WTC11 (cell line): Measurements from ENCODE around the gene ELOVL6. TPM values are rescaled to one million over a fixed set of nuclear protein-coding genes. Genes with fewer than 3 reads are reported as not detected.

Experiments used
- ATAC-seq: fragments of 200-7000 bp; cut with Tn5 transposase; 2 replicates; pipeline ENCODE4 v1.10.0; 2021; ENCODE audit warnings: mild to moderate bottlenecking, moderate library complexity
- CTCF ChIA-PET: fragments of 300-600 bp; sonication (Branson Sonifier 250); formaldehyde crosslinking; loops from one replicate; lab custom pipeline; 2021; ENCODE audit warnings: antibody characterized with exemption; lab: Charles Lee
- POLR2A ChIA-PET: fragments of 350-600 bp; sonication (Branson Sonifier 250); formaldehyde crosslinking; loops from one replicate; lab custom pipeline; 2021; ENCODE audit warnings: antibody characterized with exemption; lab: Charles Lee
- DNase-seq: peaks from one replicate; pipeline ENCODE4 v3.0.0; 2021; ENCODE audit warnings: low spot score
- H3K27ac Mint-ChIP-seq: 2 replicates; pipeline ENCODE4 v1.8.0; 2021; ENCODE audit warnings: mixed read lengths
- H3K27me3 Mint-ChIP-seq: 2 replicates; pipeline ENCODE4 v1.8.0; 2021; ENCODE audit warnings: low read depth, mild to moderate bottlenecking, moderate library complexity, mixed read lengths
- H3K36me3 Mint-ChIP-seq: 2 replicates; pipeline ENCODE4 v1.8.0; 2021; ENCODE audit warnings: mixed read lengths
- H3K4me1 Mint-ChIP-seq: 2 replicates; pipeline ENCODE4 v1.8.0; 2022; ENCODE audit warnings: mixed read lengths
- H3K4me3 Mint-ChIP-seq: 2 replicates; pipeline ENCODE4 v1.8.0; 2021; ENCODE audit warnings: mild to moderate bottlenecking, moderate library complexity, mixed read lengths
- H3K9me3 Mint-ChIP-seq: 2 replicates; pipeline ENCODE4 v1.8.0; 2021; ENCODE audit warnings: mixed read lengths
- FOXK1 ChIP-seq: sonication (generic); formaldehyde crosslinking; IDR thresholded peaks from 2 replicates; pipeline ENCODE4 v1.8.0; 2022; ENCODE audit warnings: mild to moderate bottlenecking, moderate library complexity, missing genetic modification reagents
- GABPB1 ChIP-seq: sonication (generic); formaldehyde crosslinking; IDR thresholded peaks from 2 replicates; pipeline ENCODE4 v1.8.1; 2023; ENCODE audit warnings: mild to moderate bottlenecking, missing genetic modification reagents
- JAZF1 ChIP-seq: fragments of 250-450 bp; sonication (Bioruptor Pico); IDR thresholded peaks from 2 replicates; pipeline ENCODE4 v1.9.0; 2021; ENCODE audit warnings: moderate library complexity, mild to moderate bottlenecking, inconsistent platforms
- NFATC4 ChIP-seq: fragments of 250-450 bp; sonication (Bioruptor Pico); IDR thresholded peaks from 2 replicates; pipeline ENCODE4 v1.9.0; 2021; ENCODE audit warnings: mild to moderate bottlenecking
- NFYB ChIP-seq: sonication (generic); formaldehyde crosslinking; conservative IDR thresholded peaks from 2 replicates; pipeline ENCODE4 v1.8.0; 2022; ENCODE audit warnings: low read depth, missing genetic modification reagents
- OVOL2 ChIP-seq: fragments of 250-450 bp; sonication (Bioruptor Pico); IDR thresholded peaks from 2 replicates; pipeline ENCODE4 v1.9.0; 2021; ENCODE audit warnings: mild to moderate bottlenecking, borderline replicate concordance
- SP1 ChIP-seq: sonication (generic); formaldehyde crosslinking; conservative IDR thresholded peaks from 2 replicates; pipeline ENCODE4 v1.8.1; 2022; ENCODE audit warnings: missing genetic modification reagents
- ZNF232 ChIP-seq: sonication (generic); formaldehyde crosslinking; IDR thresholded peaks from 2 replicates; pipeline ENCODE4 v1.8.0; 2022; ENCODE audit warnings: mild to moderate bottlenecking, missing genetic modification reagents
- total RNA-seq: library from RNA; stranded (reverse); gene quantifications from 3 replicates; pipeline ENCODE4 v1.2.3, GENCODE V29; 2021
- TF ChIP-seq, protein P1 (sequence below): sonication (generic); formaldehyde crosslinking; conservative IDR thresholded peaks from 2 replicates; pipeline ENCODE4 v1.8.1; 2023; ENCODE audit warnings: mild to moderate bottlenecking, low read depth, missing genetic modification reagents, moderate library complexity
- TF ChIP-seq, protein P2 (sequence below): sonication (generic); formaldehyde crosslinking; IDR thresholded peaks from 2 replicates; pipeline ENCODE4 v1.8.1; 2023; ENCODE audit warnings: mild to moderate bottlenecking, missing genetic modification reagents, moderate library complexity
- TF ChIP-seq, protein P3 (sequence below): sonication (generic); formaldehyde crosslinking; IDR thresholded peaks from 2 replicates; pipeline ENCODE4 v1.8.1; 2022; ENCODE audit warnings: missing genetic modification reagents, borderline replicate concordance
- TF ChIP-seq, protein P4 (sequence below): sonication (generic); formaldehyde crosslinking; IDR thresholded peaks from 2 replicates; pipeline ENCODE4 v1.8.1; 2022; ENCODE audit warnings: low read depth, mild to moderate bottlenecking, moderate library complexity, missing genetic modification reagents, borderline replicate concordance
- TF ChIP-seq, protein P5 (sequence below): sonication (generic); formaldehyde crosslinking; IDR thresholded peaks from 2 replicates; pipeline ENCODE4 v1.8.1; 2022; ENCODE audit warnings: mild to moderate bottlenecking, moderate library complexity, missing genetic modification reagents
- TF ChIP-seq, protein P6 (sequence below): fragments of 200-600 bp; IDR thresholded peaks from 2 replicates; pipeline ENCODE4 v1.8.0; 2022; ENCODE audit warnings: antibody characterized with exemption
- TF ChIP-seq, protein P7 (sequence below): fragments of 250-450 bp; sonication (Bioruptor Pico); IDR thresholded peaks from 2 replicates; pipeline ENCODE4 v1.9.0; 2021; ENCODE audit warnings: moderate library complexity, mild to moderate bottlenecking, inconsistent platforms, borderline replicate concordance
- TF ChIP-seq, protein P8 (sequence below): sonication (generic); formaldehyde crosslinking; IDR thresholded peaks from 2 replicates; pipeline ENCODE4 v1.8.0; 2022; ENCODE audit warnings: mild to moderate bottlenecking, missing genetic modification reagents

Gene ELOVL6
- total RNA-seq, 1 experiment from 2014 or later = 87.4 TPM

DNA sequence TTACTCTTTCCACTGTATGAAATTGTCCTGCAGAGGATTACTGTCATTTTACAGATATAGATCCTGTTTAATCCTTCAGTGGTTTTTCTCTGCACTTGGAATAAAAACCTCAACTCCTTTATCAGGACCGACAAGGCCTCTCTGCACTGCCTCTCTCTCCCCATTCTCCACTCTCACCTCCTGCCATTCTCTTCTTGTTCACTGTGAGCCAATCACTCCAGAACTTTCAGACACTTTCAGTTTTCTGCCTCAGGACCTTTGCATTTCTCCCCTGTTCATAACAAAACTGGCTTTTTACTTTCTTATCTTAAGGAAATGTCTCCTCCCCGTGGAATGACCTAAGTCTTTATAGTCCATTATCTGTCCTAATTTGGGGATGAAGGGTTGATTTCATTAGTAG, 137.3 kb downstream of the ELOVL6 start:
- Mint-ChIP-seq H3K27me3 (no peaks in the 10 kb centered on the region), H3K27ac (no peak overlapping the region), H3K9me3 (no peaks in the 10 kb centered on the region), H3K4me1 (no peaks in the 10 kb centered on the region), H3K36me3 (peaks cover 12% of the 10 kb centered on the region), H3K4me3 (no peak overlapping the region)
- CTCF ChIA-PET = no interaction called here
- DNase-seq (no peak), ATAC-seq (no peak)
- TF ChIP-seq JAZF1 (CRISPR knock-in tag) = no peak
- TF ChIP-seq, protein P1, sequence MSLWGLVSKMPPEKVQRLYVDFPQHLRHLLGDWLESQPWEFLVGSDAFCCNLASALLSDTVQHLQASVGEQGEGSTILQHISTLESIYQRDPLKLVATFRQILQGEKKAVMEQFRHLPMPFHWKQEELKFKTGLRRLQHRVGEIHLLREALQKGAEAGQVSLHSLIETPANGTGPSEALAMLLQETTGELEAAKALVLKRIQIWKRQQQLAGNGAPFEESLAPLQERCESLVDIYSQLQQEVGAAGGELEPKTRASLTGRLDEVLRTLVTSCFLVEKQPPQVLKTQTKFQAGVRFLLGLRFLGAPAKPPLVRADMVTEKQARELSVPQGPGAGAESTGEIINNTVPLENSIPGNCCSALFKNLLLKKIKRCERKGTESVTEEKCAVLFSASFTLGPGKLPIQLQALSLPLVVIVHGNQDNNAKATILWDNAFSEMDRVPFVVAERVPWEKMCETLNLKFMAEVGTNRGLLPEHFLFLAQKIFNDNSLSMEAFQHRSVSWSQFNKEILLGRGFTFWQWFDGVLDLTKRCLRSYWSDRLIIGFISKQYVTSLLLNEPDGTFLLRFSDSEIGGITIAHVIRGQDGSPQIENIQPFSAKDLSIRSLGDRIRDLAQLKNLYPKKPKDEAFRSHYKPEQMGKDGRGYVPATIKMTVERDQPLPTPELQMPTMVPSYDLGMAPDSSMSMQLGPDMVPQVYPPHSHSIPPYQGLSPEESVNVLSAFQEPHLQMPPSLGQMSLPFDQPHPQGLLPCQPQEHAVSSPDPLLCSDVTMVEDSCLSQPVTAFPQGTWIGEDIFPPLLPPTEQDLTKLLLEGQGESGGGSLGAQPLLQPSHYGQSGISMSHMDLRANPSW = no peak
- TF ChIP-seq, protein P2, sequence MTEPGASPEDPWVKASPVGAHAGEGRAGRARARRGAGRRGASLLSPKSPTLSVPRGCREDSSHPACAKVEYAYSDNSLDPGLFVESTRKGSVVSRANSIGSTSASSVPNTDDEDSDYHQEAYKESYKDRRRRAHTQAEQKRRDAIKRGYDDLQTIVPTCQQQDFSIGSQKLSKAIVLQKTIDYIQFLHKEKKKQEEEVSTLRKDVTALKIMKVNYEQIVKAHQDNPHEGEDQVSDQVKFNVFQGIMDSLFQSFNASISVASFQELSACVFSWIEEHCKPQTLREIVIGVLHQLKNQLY (CRISPR knock-in tag) = no peak
- TF ChIP-seq SP1 = no peak
- TF ChIP-seq NFATC4 (CRISPR knock-in tag) = no peak
- TF ChIP-seq NFYB = no peak
- TF ChIP-seq FOXK1 (CRISPR knock-in tag) = no peak
- TF ChIP-seq, protein P3, sequence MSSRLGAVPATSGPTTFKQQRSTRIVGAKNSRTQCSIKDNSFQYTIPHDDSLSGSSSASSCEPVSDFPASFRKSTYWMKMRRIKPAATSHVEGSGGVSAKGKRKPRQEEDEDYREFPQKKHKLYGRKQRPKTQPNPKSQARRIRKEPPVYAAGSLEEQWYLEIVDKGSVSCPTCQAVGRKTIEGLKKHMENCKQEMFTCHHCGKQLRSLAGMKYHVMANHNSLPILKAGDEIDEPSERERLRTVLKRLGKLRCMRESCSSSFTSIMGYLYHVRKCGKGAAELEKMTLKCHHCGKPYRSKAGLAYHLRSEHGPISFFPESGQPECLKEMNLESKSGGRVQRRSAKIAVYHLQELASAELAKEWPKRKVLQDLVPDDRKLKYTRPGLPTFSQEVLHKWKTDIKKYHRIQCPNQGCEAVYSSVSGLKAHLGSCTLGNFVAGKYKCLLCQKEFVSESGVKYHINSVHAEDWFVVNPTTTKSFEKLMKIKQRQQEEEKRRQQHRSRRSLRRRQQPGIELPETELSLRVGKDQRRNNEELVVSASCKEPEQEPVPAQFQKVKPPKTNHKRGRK (CRISPR knock-in tag) = no peak
- TF ChIP-seq, protein P4, sequence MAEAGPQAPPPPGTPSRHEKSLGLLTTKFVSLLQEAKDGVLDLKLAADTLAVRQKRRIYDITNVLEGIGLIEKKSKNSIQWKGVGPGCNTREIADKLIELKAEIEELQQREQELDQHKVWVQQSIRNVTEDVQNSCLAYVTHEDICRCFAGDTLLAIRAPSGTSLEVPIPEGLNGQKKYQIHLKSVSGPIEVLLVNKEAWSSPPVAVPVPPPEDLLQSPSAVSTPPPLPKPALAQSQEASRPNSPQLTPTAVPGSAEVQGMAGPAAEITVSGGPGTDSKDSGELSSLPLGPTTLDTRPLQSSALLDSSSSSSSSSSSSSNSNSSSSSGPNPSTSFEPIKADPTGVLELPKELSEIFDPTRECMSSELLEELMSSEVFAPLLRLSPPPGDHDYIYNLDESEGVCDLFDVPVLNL (CRISPR knock-in tag) = no peak
- TF ChIP-seq GABPB1 (CRISPR knock-in tag) = no peak
- TF ChIP-seq OVOL2 = no peak
- TF ChIP-seq, protein P5, sequence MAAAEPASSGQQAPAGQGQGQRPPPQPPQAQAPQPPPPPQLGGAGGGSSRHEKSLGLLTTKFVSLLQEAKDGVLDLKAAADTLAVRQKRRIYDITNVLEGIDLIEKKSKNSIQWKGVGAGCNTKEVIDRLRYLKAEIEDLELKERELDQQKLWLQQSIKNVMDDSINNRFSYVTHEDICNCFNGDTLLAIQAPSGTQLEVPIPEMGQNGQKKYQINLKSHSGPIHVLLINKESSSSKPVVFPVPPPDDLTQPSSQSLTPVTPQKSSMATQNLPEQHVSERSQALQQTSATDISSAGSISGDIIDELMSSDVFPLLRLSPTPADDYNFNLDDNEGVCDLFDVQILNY (CRISPR knock-in tag) = no peak
- TF ChIP-seq ZNF232 (CRISPR knock-in tag) = no peak
- TF ChIP-seq, protein P6, sequence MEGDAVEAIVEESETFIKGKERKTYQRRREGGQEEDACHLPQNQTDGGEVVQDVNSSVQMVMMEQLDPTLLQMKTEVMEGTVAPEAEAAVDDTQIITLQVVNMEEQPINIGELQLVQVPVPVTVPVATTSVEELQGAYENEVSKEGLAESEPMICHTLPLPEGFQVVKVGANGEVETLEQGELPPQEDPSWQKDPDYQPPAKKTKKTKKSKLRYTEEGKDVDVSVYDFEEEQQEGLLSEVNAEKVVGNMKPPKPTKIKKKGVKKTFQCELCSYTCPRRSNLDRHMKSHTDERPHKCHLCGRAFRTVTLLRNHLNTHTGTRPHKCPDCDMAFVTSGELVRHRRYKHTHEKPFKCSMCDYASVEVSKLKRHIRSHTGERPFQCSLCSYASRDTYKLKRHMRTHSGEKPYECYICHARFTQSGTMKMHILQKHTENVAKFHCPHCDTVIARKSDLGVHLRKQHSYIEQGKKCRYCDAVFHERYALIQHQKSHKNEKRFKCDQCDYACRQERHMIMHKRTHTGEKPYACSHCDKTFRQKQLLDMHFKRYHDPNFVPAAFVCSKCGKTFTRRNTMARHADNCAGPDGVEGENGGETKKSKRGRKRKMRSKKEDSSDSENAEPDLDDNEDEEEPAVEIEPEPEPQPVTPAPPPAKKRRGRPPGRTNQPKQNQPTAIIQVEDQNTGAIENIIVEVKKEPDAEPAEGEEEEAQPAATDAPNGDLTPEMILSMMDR = no peak
- TF ChIP-seq, protein P7, sequence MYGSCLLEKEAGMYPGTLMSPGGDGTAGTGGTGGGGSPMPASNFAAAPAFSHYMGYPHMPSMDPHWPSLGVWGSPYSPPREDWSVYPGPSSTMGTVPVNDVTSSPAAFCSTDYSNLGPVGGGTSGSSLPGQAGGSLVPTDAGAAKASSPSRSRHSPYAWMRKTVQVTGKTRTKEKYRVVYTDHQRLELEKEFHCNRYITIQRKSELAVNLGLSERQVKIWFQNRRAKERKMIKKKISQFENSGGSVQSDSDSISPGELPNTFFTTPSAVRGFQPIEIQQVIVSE (CRISPR knock-in tag) = no peak
- TF ChIP-seq, protein P8, sequence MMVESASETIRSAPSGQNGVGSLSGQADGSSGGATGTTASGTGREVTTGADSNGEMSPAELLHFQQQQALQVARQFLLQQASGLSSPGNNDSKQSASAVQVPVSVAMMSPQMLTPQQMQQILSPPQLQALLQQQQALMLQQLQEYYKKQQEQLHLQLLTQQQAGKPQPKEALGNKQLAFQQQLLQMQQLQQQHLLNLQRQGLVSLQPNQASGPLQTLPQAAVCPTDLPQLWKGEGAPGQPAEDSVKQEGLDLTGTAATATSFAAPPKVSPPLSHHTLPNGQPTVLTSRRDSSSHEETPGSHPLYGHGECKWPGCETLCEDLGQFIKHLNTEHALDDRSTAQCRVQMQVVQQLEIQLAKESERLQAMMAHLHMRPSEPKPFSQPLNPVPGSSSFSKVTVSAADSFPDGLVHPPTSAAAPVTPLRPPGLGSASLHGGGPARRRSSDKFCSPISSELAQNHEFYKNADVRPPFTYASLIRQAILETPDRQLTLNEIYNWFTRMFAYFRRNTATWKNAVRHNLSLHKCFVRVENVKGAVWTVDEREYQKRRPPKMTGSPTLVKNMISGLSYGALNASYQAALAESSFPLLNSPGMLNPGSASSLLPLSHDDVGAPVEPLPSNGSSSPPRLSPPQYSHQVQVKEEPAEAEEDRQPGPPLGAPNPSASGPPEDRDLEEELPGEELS (CRISPR knock-in tag) = no peak
- POLR2A ChIA-PET = interaction anchor here (0.7 kb wide), 1 partner anchor 68 kb away, joined by 5 read pairs; no protein-coding TSS in a partner anchor
